K562 (cell line): Measurements from ENCODE around the gene TIGD4. TPM values are rescaled to one million over a fixed set of nuclear protein-coding genes. Genes with fewer than 3 reads are reported as not detected.

ENCODE experiments used
- ATAC-seq: fragments of 200-7000 bp; cut with Tn5 transposase; 3 replicates; pipeline ENCODE4 v1.9.1; 2020; ENCODE audit warnings: moderate library complexity
- BruUV-seq: library from RNA; stranded (reverse); fragments of 400-500 nt; replicated peaks from 2 replicates; lab custom pipeline; 2021; lab: Mats Ljungman, UMichigan
- CTCF ChIA-PET: fragments of 300-600 bp; formaldehyde crosslinking; extraction: SDS; loops from one replicate; lab custom pipeline; 2021; ENCODE audit warnings: low intra/inter-chr PET ratio; lab: Yijun Ruan, JAX
- POLR2A ChIA-PET: fragments of 300-600, 350-650 bp; sonication (Branson Sonifier 250); formaldehyde crosslinking; extraction: SDS; loops from one replicate; lab custom pipeline; 2021; ENCODE audit warnings: antibody characterized with exemption, inconsistent platforms; lab: Yijun Ruan, JAX
- DNase-seq, 4 experiments: peaks; one replicate each; pipeline versions ENCODE4 v3.0.0 to v3.0.0-alpha.2; 2011 to 2018; ENCODE audit warnings: low spot score in 3 of 4, mixed read lengths in 3 of 4; ENCODE audit errors: extremely low read depth in 1 of 4
- FAIRE-seq: peaks from 2 replicates; lab custom pipeline; 2011; peaks lifted over from hg19 to GRCh38; lab: Jason Lieb, UNC
- H2AFZ ChIP-seq: 2 replicates; pipeline ENCODE4 v1.6.0; 2011; ENCODE audit warnings: low read depth, low read length, control low read depth, inconsistent platforms
- H3K27ac ChIP-seq: fragments of 200-600 bp; 3 replicates; pipeline ENCODE4 v1.8.0; 2011; ENCODE audit warnings: low read depth, mild to moderate bottlenecking, control low read depth, inconsistent platforms, low read length, moderate library complexity, mixed read lengths; ENCODE audit errors: extremely low read depth
- H3K27me3 ChIP-seq, 2 experiments: fragments of 300-600 bp in 1 of 2; 2 replicates in 1 of 2; 3 replicates in 1 of 2; pipeline versions ENCODE4 v1.6.0 to v1.8.0; 2011; ENCODE audit warnings: inconsistent platforms in 2 of 2, low read length in 2 of 2, mild to moderate bottlenecking in 1 of 2, mixed read lengths in 1 of 2, moderate library complexity in 1 of 2; ENCODE audit not compliant: control insufficient read depth in 2 of 2, insufficient read depth in 2 of 2
- H3K36me3 ChIP-seq: fragments of 300-600 bp; 3 replicates; pipeline ENCODE4 v1.8.0; 2011; ENCODE audit warnings: mild to moderate bottlenecking, low read length, inconsistent platforms; ENCODE audit not compliant: control insufficient read depth, insufficient read depth
- H3K4me1 ChIP-seq, 2 experiments: fragments of 200-600 bp in 1 of 2; replicated peaks in 1 of 2; 2 replicates in 1 of 2; 3 replicates in 1 of 2; pipeline versions ENCODE4 v1.5.1 to v1.8.0; 2011; ENCODE audit warnings: inconsistent platforms in 2 of 2, low read length in 2 of 2, mild to moderate bottlenecking in 1 of 2, mixed read lengths in 1 of 2, moderate library complexity in 1 of 2; ENCODE audit not compliant: control insufficient read depth in 2 of 2, insufficient read depth in 2 of 2
- H3K4me2 ChIP-seq: 2 replicates; pipeline ENCODE4 v1.6.1; 2011; ENCODE audit warnings: low read length, control low read depth, inconsistent platforms, mixed read lengths; ENCODE audit not compliant: insufficient read depth
- H3K4me3 ChIP-seq: fragments of 200-600 bp; sonication (generic), shearing (Covaris generic); 2 replicates; pipeline ENCODE4 v1.5.1; 2016; ENCODE audit warnings: control low read depth, inconsistent platforms
- H3K79me2 ChIP-seq: fragments of 200-600 bp; 3 replicates; pipeline ENCODE4 v1.8.0; 2011; ENCODE audit warnings: low read length, inconsistent platforms; ENCODE audit not compliant: control insufficient read depth, insufficient read depth
- H3K9ac ChIP-seq, 2 experiments: 2 replicates each; pipeline versions ENCODE4 v1.6.0 to v1.6.1; 2011; ENCODE audit warnings: low read depth in 2 of 2, low read length in 2 of 2, control low read depth in 1 of 2, inconsistent platforms in 1 of 2, mild to moderate bottlenecking in 1 of 2, mixed read lengths in 1 of 2; ENCODE audit not compliant: insufficient read depth in 1 of 2
- H3K9me1 ChIP-seq: one replicate; pipeline ENCODE4 v1.6.0; 2011; ENCODE audit warnings: inconsistent platforms, mild to moderate bottlenecking, low read length, moderate library complexity; ENCODE audit not compliant: control insufficient read depth, insufficient read depth
- H3K9me3 ChIP-seq: replicated peaks from 2 replicates; pipeline ENCODE4 v1.5.1; 2011; ENCODE audit warnings: low read depth, low read length, inconsistent platforms; ENCODE audit not compliant: control insufficient read depth, insufficient read depth
- H4K20me1 ChIP-seq: replicated peaks from 2 replicates; pipeline ENCODE4 v1.6.1; 2011; ENCODE audit warnings: low read length, inconsistent platforms, mixed read lengths; ENCODE audit not compliant: control insufficient read depth, insufficient read depth
- C11orf30 ChIP-seq: fragments of 450-650 bp; IDR thresholded peaks from 2 replicates; pipeline ENCODE4 v1.6.1; 2016; ENCODE audit warnings: low read depth, mild to moderate bottlenecking
- DIDO1 ChIP-seq: fragments of 450-650 bp; IDR thresholded peaks from 2 replicates; pipeline ENCODE4 v1.6.1; 2016; ENCODE audit warnings: low read depth, missing biosample characterization, missing genetic modification characterization
- NUFIP1 ChIP-seq: fragments of 450-650 bp; IDR thresholded peaks from 2 replicates; pipeline ENCODE4 v1.6.1; 2018; ENCODE audit not compliant: partially characterized antibody
- SETDB1 ChIP-seq: IDR thresholded peaks from one replicate; pipeline ENCODE4 v1.6.1; 2012; ENCODE audit warnings: low read length, control low read depth, inconsistent platforms
- TRIM28 ChIP-seq: fragments of 450-650 bp; IDR thresholded peaks from 2 replicates; pipeline ENCODE4 v1.6.1; 2017
- ZNF274 ChIP-seq: IDR thresholded peaks from 2 replicates; pipeline ENCODE4 v1.6.1; 2011; ENCODE audit warnings: low read depth, mild to moderate bottlenecking, low read length, moderate library complexity, borderline replicate concordance
- ZNF324 ChIP-seq: fragments of 250-450 bp; sonication (Bioruptor Pico); IDR thresholded peaks from 2 replicates; pipeline ENCODE4 v1.4.0; 2020; ENCODE audit warnings: mild to moderate bottlenecking
- WGBS: fragments of 100-300 bp; shearing (Covaris generic); methylation state at CpG from one replicate; pipeline ENCODE4 v1.1.6; 2016; ENCODE audit warnings: low coverage, mixed read lengths; ENCODE audit not compliant: insufficient coverage; ENCODE audit errors: missing lambda C conversion rate; 5-methylcytosine and 5-hydroxymethylcytosine counted together
- in situ Hi-C: fragments of 300-500 bp; cut with MboI; formaldehyde crosslinking; loops from 4 replicates; pipeline ENCODE4 v1.15.0; 2018; ENCODE audit warnings: inconsistent platforms, mixed read lengths
- intact Hi-C: fragments of 100-400 bp; cut with micrococcal nuclease; formaldehyde crosslinking; loops from 2 replicates; pipeline ENCODE4 v1.14.2; 2022
- polyA plus RNA-seq, 8 experiments: library from polyadenylated mRNA; depleted of rRNA in 4 of 8; stranded (reverse) in 5 of 8; unstranded in 3 of 8; fragments of >200 nt; fragmentation: Nextera tagmentation in 2 of 8; fragmentation: Illumina TruSeq in 1 of 8; extraction: Ambion mirVana in 2 of 8; extraction: Trizol in 1 of 8; gene quantifications; 2 replicates each; pipeline versions ENCODE4 v1.2.1 to v1.2.3, GENCODE V29; 2011 to 2014; ENCODE audit warnings: inconsistent platforms in 1 of 8, missing spikeins in 1 of 8
- total RNA-seq, 7 experiments: library from RNA; depleted of rRNA in 6 of 7; stranded (reverse); fragments of >200 nt in 6 of 7; fragmentation: Illumina TruSeq in 2 of 7; extraction: Trizol in 2 of 7; gene quantifications; 2 replicates each; pipeline versions ENCODE4 v1.2.1 to v1.2.3, GENCODE V29; 2011 to 2021; ENCODE audit warnings: low replicate concordance in 1 of 7
- TF ChIP-seq, protein P1 (sequence below), 2 experiments: fragments of 450-650 bp; formaldehyde crosslinking in 1 of 2; IDR thresholded peaks; 2 replicates each; pipeline versions ENCODE4 v1.4.0 to v1.6.1; 2014 to 2020; ENCODE audit warnings: mild to moderate bottlenecking in 2 of 2, borderline replicate concordance in 1 of 2, low read depth in 1 of 2
- TF ChIP-seq, protein P2 (sequence below): fragments of 250-450 bp; sonication (Bioruptor Pico); IDR thresholded peaks from 2 replicates; pipeline ENCODE4 v1.4.0; 2020; ENCODE audit warnings: mild to moderate bottlenecking, moderate library complexity
- TF ChIP-seq, protein P3 (sequence below): fragments of 250-450 bp; sonication (Bioruptor Pico); IDR thresholded peaks from 2 replicates; pipeline ENCODE4 v1.8.0; 2021; ENCODE audit warnings: mild to moderate bottlenecking, moderate library complexity

The TIGD4 gene
- total and polyA plus RNA-seq, 9 of the 15 experiments (the other 6 are each of a cell fraction or from before 2014, with no cell fraction given), result 0.07 to 0.28 (median 0.18) TPM

DNA sequence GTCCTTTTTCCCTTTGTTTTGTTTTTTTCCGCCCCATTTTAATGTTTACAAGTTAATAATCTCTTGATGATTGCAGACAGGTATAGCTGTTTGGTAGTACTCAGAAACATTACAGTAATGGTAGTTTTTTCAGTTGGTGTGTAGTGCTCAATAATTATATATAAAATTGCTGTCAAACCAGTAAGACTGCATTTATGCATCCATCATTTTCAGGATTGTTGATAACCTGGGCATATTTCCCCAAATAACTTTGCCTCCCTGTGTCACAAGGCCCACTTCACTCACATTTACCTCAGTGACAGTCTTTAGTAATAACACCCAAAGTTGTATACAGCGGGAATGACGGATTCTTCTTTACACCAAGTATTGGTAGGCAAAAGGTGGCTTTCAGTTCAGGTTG lies 16.4 kb upstream of the TIGD4 start:
- WGBS, result 92% methylated on average over 2 of the region's 3 CpGs
- no peaks in the 10 kb centered on the region for H3K27me3 ChIP-seq
- H3K9ac ChIP-seq, result no peak overlapping the region
- no peak overlapping the region for H3K27ac ChIP-seq
- BruUV-seq, result no TSS peak
- no peaks in the 10 kb centered on the region for H3K36me3 ChIP-seq
- no peak overlapping the region for H3K4me3 ChIP-seq
- no peaks in the 10 kb centered on the region; the same call in 1 of the 2 replicates for H4K20me1 ChIP-seq
- H3K79me2 ChIP-seq, result peaks cover 23% of the 10 kb centered on the region
- no peaks in the 10 kb centered on the region for H3K9me3 ChIP-seq
- ATAC-seq, result no peak
- no peaks in the 10 kb centered on the region for H3K4me1 ChIP-seq
- intact Hi-C loops, result no loop called here
- no peak overlapping the region for H3K4me2 ChIP-seq
- in situ Hi-C loops, result no loop called here
- no peak overlapping the region for H2AFZ ChIP-seq
- ChIA-PET CTCF (no interaction called here), POLR2A (no interaction called here)
- DNase-seq, result no peak
- no peaks in the 10 kb centered on the region for H3K9me1 ChIP-seq
- FAIRE-seq, result no peak
- TF ChIP-seq TRIM28 (no peak), ZNF274 (no peak), DIDO1 (tag) (no peak), ZNF324 (CRISPR knock-in tag) (no peak), SETDB1 (no peak), NUFIP1 (no peak), C11orf30 (no peak)
- TF ChIP-seq, protein P1, sequence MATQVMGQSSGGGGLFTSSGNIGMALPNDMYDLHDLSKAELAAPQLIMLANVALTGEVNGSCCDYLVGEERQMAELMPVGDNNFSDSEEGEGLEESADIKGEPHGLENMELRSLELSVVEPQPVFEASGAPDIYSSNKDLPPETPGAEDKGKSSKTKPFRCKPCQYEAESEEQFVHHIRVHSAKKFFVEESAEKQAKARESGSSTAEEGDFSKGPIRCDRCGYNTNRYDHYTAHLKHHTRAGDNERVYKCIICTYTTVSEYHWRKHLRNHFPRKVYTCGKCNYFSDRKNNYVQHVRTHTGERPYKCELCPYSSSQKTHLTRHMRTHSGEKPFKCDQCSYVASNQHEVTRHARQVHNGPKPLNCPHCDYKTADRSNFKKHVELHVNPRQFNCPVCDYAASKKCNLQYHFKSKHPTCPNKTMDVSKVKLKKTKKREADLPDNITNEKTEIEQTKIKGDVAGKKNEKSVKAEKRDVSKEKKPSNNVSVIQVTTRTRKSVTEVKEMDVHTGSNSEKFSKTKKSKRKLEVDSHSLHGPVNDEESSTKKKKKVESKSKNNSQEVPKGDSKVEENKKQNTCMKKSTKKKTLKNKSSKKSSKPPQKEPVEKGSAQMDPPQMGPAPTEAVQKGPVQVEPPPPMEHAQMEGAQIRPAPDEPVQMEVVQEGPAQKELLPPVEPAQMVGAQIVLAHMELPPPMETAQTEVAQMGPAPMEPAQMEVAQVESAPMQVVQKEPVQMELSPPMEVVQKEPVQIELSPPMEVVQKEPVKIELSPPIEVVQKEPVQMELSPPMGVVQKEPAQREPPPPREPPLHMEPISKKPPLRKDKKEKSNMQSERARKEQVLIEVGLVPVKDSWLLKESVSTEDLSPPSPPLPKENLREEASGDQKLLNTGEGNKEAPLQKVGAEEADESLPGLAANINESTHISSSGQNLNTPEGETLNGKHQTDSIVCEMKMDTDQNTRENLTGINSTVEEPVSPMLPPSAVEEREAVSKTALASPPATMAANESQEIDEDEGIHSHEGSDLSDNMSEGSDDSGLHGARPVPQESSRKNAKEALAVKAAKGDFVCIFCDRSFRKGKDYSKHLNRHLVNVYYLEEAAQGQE (IDR thresholded peaks at IDR 0.05; ENCODE audit: borderline replicate concordance), result no peak
- TF ChIP-seq, protein P1 (CRISPR knock-in tag; IDR thresholded peaks at IDR 0.05; ENCODE audit: low read depth), result no peak
- TF ChIP-seq, protein P2, sequence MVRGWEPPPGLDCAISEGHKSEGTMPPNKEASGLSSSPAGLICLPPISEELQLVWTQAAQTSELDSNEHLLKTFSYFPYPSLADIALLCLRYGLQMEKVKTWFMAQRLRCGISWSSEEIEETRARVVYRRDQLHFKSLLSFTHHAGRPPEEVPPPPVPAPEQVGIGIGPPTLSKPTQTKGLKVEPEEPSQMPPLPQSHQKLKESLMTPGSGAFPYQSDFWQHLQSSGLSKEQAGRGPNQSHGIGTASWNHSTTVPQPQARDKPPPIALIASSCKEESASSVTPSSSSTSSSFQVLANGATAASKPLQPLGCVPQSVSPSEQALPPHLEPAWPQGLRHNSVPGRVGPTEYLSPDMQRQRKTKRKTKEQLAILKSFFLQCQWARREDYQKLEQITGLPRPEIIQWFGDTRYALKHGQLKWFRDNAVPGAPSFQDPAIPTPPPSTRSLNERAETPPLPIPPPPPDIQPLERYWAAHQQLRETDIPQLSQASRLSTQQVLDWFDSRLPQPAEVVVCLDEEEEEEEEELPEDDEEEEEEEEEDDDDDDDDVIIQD (CRISPR knock-in tag), result no peak
- TF ChIP-seq, protein P3, sequence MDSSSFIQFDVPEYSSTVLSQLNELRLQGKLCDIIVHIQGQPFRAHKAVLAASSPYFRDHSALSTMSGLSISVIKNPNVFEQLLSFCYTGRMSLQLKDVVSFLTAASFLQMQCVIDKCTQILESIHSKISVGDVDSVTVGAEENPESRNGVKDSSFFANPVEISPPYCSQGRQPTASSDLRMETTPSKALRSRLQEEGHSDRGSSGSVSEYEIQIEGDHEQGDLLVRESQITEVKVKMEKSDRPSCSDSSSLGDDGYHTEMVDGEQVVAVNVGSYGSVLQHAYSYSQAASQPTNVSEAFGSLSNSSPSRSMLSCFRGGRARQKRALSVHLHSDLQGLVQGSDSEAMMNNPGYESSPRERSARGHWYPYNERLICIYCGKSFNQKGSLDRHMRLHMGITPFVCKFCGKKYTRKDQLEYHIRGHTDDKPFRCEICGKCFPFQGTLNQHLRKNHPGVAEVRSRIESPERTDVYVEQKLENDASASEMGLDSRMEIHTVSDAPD (CRISPR knock-in tag), result no peak
